DOHH2 (cell line): ENCODE results near the gene RBFOX2.
A peak's percentile ranks its signal among the peaks of the same experiment; 100 is the strongest.

Experiments
- H3F3A ChIP-seq: fragments of 200-600 bp; sonication (generic), shearing (Covaris generic); 2 replicates; pipeline ENCODE4 v1.6.0; 2016; ENCODE audit warnings: antibody characterized with exemption, mild to moderate bottlenecking; ENCODE audit not compliant: control insufficient read depth, insufficient read depth
- H3K27ac ChIP-seq: fragments of 200-600 bp; sonication (generic); 2 replicates; pipeline ENCODE4 v1.5.1; 2014; ENCODE audit warnings: low read depth, mild to moderate bottlenecking, low read length, moderate library complexity
- H3K27me3 ChIP-seq: fragments of 200-600 bp; sonication (generic); 2 replicates; pipeline ENCODE4 v1.6.1; 2014; ENCODE audit warnings: mild to moderate bottlenecking, low read length, mixed read lengths; ENCODE audit not compliant: control insufficient read depth
- H3K36me3 ChIP-seq: fragments of 200-600 bp; sonication (generic); 2 replicates; pipeline ENCODE4 v1.6.1; 2014; ENCODE audit warnings: mild to moderate bottlenecking, low read length, moderate library complexity, mixed read lengths; ENCODE audit not compliant: control insufficient read depth
- H3K4me1 ChIP-seq: fragments of 200-600 bp; sonication (generic); 2 replicates; pipeline ENCODE4 v1.6.1; 2014; ENCODE audit warnings: mild to moderate bottlenecking, low read length, mixed read lengths; ENCODE audit not compliant: control insufficient read depth
- H3K4me2 ChIP-seq: fragments of 200-600 bp; sonication (generic); 2 replicates; pipeline ENCODE4 v1.6.0; 2014; ENCODE audit warnings: mild to moderate bottlenecking, low read length, moderate library complexity
- H3K4me3 ChIP-seq: fragments of 200-600 bp; sonication (generic); 2 replicates; pipeline ENCODE4 v1.5.1; 2014; ENCODE audit warnings: mild to moderate bottlenecking, low read length, mixed read lengths
- H3K79me2 ChIP-seq: fragments of 200-600 bp; sonication (generic); 2 replicates; pipeline ENCODE4 v1.6.1; 2014; ENCODE audit warnings: mild to moderate bottlenecking, low read length, mixed read lengths; ENCODE audit not compliant: control insufficient read depth
- H3K9me2 ChIP-seq: fragments of 200-600 bp; sonication (generic); replicated peaks from 2 replicates; pipeline ENCODE4 v1.6.1; 2014; ENCODE audit warnings: mild to moderate bottlenecking, low read length, mixed read lengths; ENCODE audit not compliant: control insufficient read depth
- H3K9me3 ChIP-seq: fragments of 200-600 bp; sonication (generic); 2 replicates; pipeline ENCODE4 v1.6.1; 2014; ENCODE audit warnings: antibody characterized with exemption, low read length, mixed read lengths; ENCODE audit not compliant: control insufficient read depth, insufficient read depth
- H4K20me1 ChIP-seq: fragments of 200-600 bp; sonication (generic); 2 replicates; pipeline ENCODE4 v1.6.0; 2014; ENCODE audit warnings: low read depth, mild to moderate bottlenecking, antibody characterized with exemption, low read length, moderate library complexity; ENCODE audit not compliant: control insufficient read depth, insufficient read depth
- EZH2phosphoT487 ChIP-seq: fragments of 200-600 bp; sonication (generic); IDR thresholded peaks from 2 replicates; pipeline ENCODE4 v1.6.1; 2017; ENCODE audit warnings: borderline replicate concordance, mild to moderate bottlenecking, antibody characterized with exemption, low read length, moderate library complexity, mixed read lengths
- TF ChIP-seq, protein P1 (sequence below): fragments of 200-600 bp; sonication (generic); IDR thresholded peaks from one replicate; pipeline ENCODE4 v1.5.1; 2014; ENCODE audit warnings: antibody characterized with exemption, mild to moderate bottlenecking, low read depth, low read length; ENCODE audit not compliant: poor library complexity, severe bottlenecking

RBFOX2 gene

DNA sequence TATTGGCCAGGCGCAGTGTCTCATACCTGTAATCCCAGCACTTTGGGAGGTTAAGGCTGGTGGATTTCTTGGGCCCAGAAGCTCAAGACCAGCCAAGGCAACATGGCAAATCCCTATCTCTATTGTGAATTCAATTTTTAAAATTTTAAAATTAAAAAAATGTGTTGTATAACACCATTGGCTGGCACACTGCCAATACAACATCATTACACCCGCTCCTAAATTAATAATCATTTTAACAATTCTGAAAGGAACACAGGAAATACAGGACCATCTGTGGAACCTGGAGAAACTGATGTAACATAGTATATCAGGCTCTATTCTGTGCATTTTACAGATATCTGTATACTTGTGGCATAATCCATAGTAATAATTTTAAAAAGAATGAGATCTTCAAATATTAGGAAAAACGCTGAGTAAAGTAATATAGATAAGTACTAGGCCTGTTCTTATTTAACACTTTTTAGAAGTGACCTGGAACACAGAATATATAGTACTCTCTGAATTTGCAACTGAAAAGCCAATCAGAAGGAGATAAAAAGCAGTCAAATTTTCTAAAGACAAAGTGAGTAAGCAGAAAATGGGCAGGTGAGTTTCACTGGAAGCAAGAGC lies 186.6 kb downstream of the RBFOX2 start:
- no peak for TF ChIP-seq EZH2phosphoT487
- TF ChIP-seq, protein P1, sequence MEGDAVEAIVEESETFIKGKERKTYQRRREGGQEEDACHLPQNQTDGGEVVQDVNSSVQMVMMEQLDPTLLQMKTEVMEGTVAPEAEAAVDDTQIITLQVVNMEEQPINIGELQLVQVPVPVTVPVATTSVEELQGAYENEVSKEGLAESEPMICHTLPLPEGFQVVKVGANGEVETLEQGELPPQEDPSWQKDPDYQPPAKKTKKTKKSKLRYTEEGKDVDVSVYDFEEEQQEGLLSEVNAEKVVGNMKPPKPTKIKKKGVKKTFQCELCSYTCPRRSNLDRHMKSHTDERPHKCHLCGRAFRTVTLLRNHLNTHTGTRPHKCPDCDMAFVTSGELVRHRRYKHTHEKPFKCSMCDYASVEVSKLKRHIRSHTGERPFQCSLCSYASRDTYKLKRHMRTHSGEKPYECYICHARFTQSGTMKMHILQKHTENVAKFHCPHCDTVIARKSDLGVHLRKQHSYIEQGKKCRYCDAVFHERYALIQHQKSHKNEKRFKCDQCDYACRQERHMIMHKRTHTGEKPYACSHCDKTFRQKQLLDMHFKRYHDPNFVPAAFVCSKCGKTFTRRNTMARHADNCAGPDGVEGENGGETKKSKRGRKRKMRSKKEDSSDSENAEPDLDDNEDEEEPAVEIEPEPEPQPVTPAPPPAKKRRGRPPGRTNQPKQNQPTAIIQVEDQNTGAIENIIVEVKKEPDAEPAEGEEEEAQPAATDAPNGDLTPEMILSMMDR = no peak
- peaks cover 78% of the 10 kb centered on the region for H3K4me1 ChIP-seq
- H3K79me2 ChIP-seq = peaks cover 81% of the 10 kb centered on the region
- H3K36me3 ChIP-seq = 0 out of 2 replicates have a peak, but pooled peaks cover 3% of the 10 kb centered on the region
- no peaks in the 10 kb centered on the region for H3K9me3 ChIP-seq
- no peaks in the 10 kb centered on the region for H3K27me3 ChIP-seq
- no peak overlapping the region for H3K4me3 ChIP-seq
- H3K27ac ChIP-seq = peak overlapping the region; percentile 7; the same call in 1 of the 2 replicates
- H4K20me1 ChIP-seq = no peaks in the 10 kb centered on the region
- no peaks in the 10 kb centered on the region for H3K9me2 ChIP-seq
- 0 out of 2 replicates have a peak, but pooled peaks cover 2% of the 10 kb centered on the region for H3F3A ChIP-seq
- H3K4me2 ChIP-seq = 0 out of 2 replicates have a peak overlapping the region, but pooled peaks have one; percentile 4

GRCh38 chr22:35840302-35840739 lies 188.3 kb downstream of the RBFOX2 start:
- Histone ChIP-seq H3K36me3 (0 out of 2 replicates have a peak, but pooled peaks cover 3% of the 10 kb centered on the region), H3K79me2 (peaks cover 88% of the 10 kb centered on the region), H3K27ac (no peak overlapping the region), H3K4me3 (no peak overlapping the region), H3K9me3 (no peaks in the 10 kb centered on the region), H3F3A (no peaks in the 10 kb centered on the region), H3K4me1 (peaks cover 82% of the 10 kb centered on the region), H3K9me2 (no peaks in the 10 kb centered on the region), H3K27me3 (no peaks in the 10 kb centered on the region), H3K4me2 (peak overlapping the region; percentile 27), H4K20me1 (no peaks in the 10 kb centered on the region)
- TF ChIP-seq, protein P1 = no peak
- TF ChIP-seq EZH2phosphoT487 = no peak

DNA sequence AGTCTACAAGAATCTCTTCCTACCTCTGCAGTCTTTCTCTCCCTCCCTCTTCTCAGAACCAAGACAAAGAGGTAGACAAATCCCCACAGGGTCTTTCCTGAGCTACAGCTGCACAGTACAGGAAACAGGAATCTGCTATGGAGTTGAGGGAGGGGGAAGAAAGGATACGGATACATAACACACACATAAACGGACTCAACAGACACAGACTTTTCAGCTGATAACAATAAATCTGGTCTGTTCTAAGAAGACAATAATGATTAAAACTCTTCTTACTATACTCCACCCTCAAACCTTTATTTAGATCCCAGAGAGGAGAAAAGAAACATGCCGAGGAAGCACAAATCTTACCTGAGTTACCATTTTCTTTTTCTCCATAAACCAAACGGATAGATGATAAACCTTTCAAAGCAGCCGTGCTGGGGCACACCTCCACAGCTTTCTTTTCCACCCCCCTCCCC lies 188.8 kb downstream of the RBFOX2 start:
- no peaks in the 10 kb centered on the region for H3F3A ChIP-seq
- H3K9me3 ChIP-seq = no peaks in the 10 kb centered on the region
- H3K27me3 ChIP-seq = no peaks in the 10 kb centered on the region
- 0 out of 2 replicates have a peak, but pooled peaks cover 3% of the 10 kb centered on the region for H3K36me3 ChIP-seq
- peak overlapping the region; percentile 27 for H3K4me2 ChIP-seq
- peaks cover 88% of the 10 kb centered on the region for H3K79me2 ChIP-seq
- H3K9me2 ChIP-seq = no peaks in the 10 kb centered on the region
- H4K20me1 ChIP-seq = no peaks in the 10 kb centered on the region
- no peak overlapping the region for H3K27ac ChIP-seq
- peak overlapping the region; percentile 4; the same call in 1 of the 2 replicates for H3K4me3 ChIP-seq
- TF ChIP-seq, protein P1 = no peak
- no peak for TF ChIP-seq EZH2phosphoT487
- peaks cover 80% of the 10 kb centered on the region for H3K4me1 ChIP-seq
